Measurements from ENCODE around the gene AKAP10.

AKAP10 gene

DNA sequence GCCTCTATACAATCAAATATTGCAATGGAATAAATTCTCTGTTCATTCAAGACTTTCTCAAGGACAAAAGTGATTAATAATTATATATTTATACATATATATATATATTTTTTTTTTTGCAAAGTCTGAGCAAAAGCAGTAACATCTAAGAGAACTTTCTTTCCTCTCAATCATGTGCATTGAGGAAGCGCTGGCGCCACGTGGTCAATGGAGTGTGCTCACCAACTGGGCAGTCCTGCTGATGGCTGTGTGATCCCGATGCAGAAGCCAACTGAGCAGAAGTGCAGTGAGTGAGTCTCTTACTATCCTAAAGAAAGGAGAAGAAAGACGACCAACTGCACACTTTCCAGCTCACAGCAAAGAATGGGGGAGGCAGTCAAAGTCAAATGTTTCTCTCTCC lies 72.7 kb downstream of the AKAP10 start:
- Histone ChIP-seq H3K9me3 (ENCODE audit: insufficient read depth, low read length) (no peaks in the 10 kb centered on the region), H3K27me3 (ENCODE audit: low read depth, low read length) (no peaks in the 10 kb centered on the region), H3K4me3 (ENCODE audit: low read length) (no peak overlapping the region), H3K36me3 (replicated peaks; ENCODE audit: low read depth, low read length) (peaks cover 5% of the 10 kb centered on the region), H3K9ac (ENCODE audit: low read length) (no peak overlapping the region), H3K79me2 (ENCODE audit: low read length) (no peaks in the 10 kb centered on the region), H3K27ac (ENCODE audit: low read length) (no peak overlapping the region), H3K4me2 (ENCODE audit: low read length) (no peak overlapping the region), H2AFZ (ENCODE audit: low read depth, low read length) (no peak overlapping the region), H3K4me1 (ENCODE audit: low read length) (no peaks in the 10 kb centered on the region), H4K20me1 (ENCODE audit: insufficient read depth, low read length) (no peaks in the 10 kb centered on the region)
- TF ChIP-seq, protein P1, sequence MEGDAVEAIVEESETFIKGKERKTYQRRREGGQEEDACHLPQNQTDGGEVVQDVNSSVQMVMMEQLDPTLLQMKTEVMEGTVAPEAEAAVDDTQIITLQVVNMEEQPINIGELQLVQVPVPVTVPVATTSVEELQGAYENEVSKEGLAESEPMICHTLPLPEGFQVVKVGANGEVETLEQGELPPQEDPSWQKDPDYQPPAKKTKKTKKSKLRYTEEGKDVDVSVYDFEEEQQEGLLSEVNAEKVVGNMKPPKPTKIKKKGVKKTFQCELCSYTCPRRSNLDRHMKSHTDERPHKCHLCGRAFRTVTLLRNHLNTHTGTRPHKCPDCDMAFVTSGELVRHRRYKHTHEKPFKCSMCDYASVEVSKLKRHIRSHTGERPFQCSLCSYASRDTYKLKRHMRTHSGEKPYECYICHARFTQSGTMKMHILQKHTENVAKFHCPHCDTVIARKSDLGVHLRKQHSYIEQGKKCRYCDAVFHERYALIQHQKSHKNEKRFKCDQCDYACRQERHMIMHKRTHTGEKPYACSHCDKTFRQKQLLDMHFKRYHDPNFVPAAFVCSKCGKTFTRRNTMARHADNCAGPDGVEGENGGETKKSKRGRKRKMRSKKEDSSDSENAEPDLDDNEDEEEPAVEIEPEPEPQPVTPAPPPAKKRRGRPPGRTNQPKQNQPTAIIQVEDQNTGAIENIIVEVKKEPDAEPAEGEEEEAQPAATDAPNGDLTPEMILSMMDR (IDR thresholded peaks at IDR 0.05; ENCODE audit: low read depth, low read length) = no peak
- TF ChIP-seq EZH2phosphoT487 (IDR thresholded peaks at IDR 0.05; ENCODE audit: low read depth) = no peak

DNA sequence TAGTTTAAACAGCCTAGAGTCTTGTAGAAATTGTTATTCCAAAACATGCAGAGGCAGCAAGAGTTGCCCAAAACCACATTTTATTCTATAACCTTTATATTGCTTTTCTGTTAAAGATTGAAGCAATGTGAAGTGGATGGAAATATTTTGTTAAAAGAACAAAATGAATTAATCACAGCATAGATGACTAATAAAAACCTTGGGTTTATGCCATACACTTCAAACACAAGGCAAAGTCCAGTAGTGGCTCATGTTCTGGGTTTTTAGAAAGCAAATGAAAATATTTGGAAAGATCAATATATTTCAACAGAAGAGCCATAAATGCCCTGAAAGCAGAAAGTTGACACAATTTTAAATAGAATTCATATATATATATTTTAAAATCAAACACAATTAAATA lies 73.2 kb downstream of the AKAP10 start:
- no peaks in the 10 kb centered on the region for H3K79me2 ChIP-seq (ENCODE audit: low read length)
- no peaks in the 10 kb centered on the region for H4K20me1 ChIP-seq (ENCODE audit: insufficient read depth, low read length)
- no peak overlapping the region for H3K27ac ChIP-seq (ENCODE audit: low read length)
- no peak overlapping the region for H3K4me2 ChIP-seq (ENCODE audit: low read length)
- no peaks in the 10 kb centered on the region for H3K4me1 ChIP-seq (ENCODE audit: low read length)
- TF ChIP-seq, protein P1 (IDR thresholded peaks at IDR 0.05; ENCODE audit: low read depth, low read length) = no peak
- TF ChIP-seq EZH2phosphoT487 (IDR thresholded peaks at IDR 0.05; ENCODE audit: low read depth) = no peak
- H3K4me3 ChIP-seq (ENCODE audit: low read length) = no peak overlapping the region
- no peaks in the 10 kb centered on the region for H3K27me3 ChIP-seq (ENCODE audit: low read depth, low read length)
- no peak overlapping the region for H3K9ac ChIP-seq (ENCODE audit: low read length)
- H3K9me3 ChIP-seq (ENCODE audit: insufficient read depth, low read length) = no peaks in the 10 kb centered on the region
- H3K36me3 ChIP-seq (replicated peaks; ENCODE audit: low read depth, low read length) = peaks cover 3% of the 10 kb centered on the region
- H2AFZ ChIP-seq (ENCODE audit: low read depth, low read length) = no peak overlapping the region

DNA sequence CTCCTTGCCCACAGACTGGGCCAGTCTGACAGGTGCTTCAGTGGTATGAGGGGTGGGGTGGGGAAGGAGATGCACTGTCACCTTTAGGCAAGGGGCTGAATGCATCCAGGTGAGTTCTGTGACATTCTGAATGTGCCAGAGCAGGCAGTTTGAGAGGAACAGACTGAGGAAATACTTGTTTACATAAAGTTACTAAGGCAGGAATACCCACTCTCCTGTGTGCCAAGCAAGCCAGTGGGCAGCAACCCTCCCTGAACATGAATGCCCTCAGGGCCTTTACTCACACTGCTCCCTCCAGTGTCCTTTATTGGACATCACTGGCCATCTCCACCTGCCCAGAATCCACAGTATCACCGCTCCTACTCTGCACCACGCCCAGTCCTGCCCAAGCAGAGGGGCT lies 76.8 kb downstream of the AKAP10 start:
- Histone ChIP-seq H3K79me2 (ENCODE audit: low read length) (no peaks in the 10 kb centered on the region), H4K20me1 (ENCODE audit: insufficient read depth, low read length) (no peaks in the 10 kb centered on the region), H3K9ac (ENCODE audit: low read length) (no peak overlapping the region), H3K36me3 (replicated peaks; ENCODE audit: low read depth, low read length) (no peaks in the 10 kb centered on the region), H3K4me1 (ENCODE audit: low read length) (no peaks in the 10 kb centered on the region), H3K4me2 (ENCODE audit: low read length) (no peak overlapping the region), H3K9me3 (ENCODE audit: insufficient read depth, low read length) (no peaks in the 10 kb centered on the region), H3K27me3 (ENCODE audit: low read depth, low read length) (no peaks in the 10 kb centered on the region), H3K4me3 (ENCODE audit: low read length) (no peak overlapping the region), H3K27ac (ENCODE audit: low read length) (no peak overlapping the region), H2AFZ (ENCODE audit: low read depth, low read length) (no peak overlapping the region)
- TF ChIP-seq EZH2phosphoT487 (IDR thresholded peaks at IDR 0.05; ENCODE audit: low read depth) = no peak
- TF ChIP-seq, protein P1 (IDR thresholded peaks at IDR 0.05; ENCODE audit: low read depth, low read length) = no peak

DNA sequence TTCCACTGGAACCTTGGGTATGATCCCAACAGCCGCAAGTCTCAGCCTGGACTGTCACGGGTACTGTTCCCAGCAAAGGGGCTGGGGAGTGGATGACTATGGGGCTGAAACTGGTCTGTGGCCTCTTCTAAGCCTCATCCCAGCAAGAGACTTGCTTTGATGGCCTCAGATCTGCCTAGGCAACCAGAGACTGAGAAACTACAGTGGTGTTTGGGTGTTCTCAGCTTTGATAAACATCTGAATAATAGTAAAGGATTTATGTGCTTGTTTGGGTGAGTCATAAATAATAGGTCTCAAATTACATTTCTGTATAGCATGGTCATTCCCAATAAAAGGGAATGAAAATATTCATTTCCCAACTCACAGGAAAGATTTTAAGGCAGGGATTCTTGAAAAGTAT lies 79.7 kb downstream of the AKAP10 start:
- Histone ChIP-seq H3K4me2 (ENCODE audit: low read length) (no peak overlapping the region), H3K79me2 (ENCODE audit: low read length) (no peaks in the 10 kb centered on the region), H3K9ac (ENCODE audit: low read length) (no peak overlapping the region), H3K4me1 (ENCODE audit: low read length) (no peaks in the 10 kb centered on the region), H3K9me3 (ENCODE audit: insufficient read depth, low read length) (no peaks in the 10 kb centered on the region), H4K20me1 (ENCODE audit: insufficient read depth, low read length) (no peaks in the 10 kb centered on the region), H3K27me3 (ENCODE audit: low read depth, low read length) (no peaks in the 10 kb centered on the region), H3K4me3 (ENCODE audit: low read length) (no peak overlapping the region), H3K27ac (ENCODE audit: low read length) (no peak overlapping the region), H2AFZ (ENCODE audit: low read depth, low read length) (no peak overlapping the region), H3K36me3 (replicated peaks; ENCODE audit: low read depth, low read length) (no peaks in the 10 kb centered on the region)
- no peak for TF ChIP-seq EZH2phosphoT487 (IDR thresholded peaks at IDR 0.05; ENCODE audit: low read depth)
- TF ChIP-seq, protein P1 (IDR thresholded peaks at IDR 0.05; ENCODE audit: low read depth, low read length) = no peak
